Kidney epithelial cell (primary cell): ENCODE data around the gene GRID2. TPM values are rescaled to one million over a fixed set of nuclear protein-coding genes. Genes with fewer than 3 reads are reported as not detected.

Experiments
- DNase-seq: peaks from one replicate; pipeline ENCODE4 v3.0.0-alpha.2; 2010; ENCODE audit warnings: low read depth
- H3K27me3 ChIP-seq: 2 replicates; pipeline ENCODE4 v1.6.0; 2011; ENCODE audit warnings: low read length; ENCODE audit not compliant: control insufficient read depth, insufficient read depth
- H3K36me3 ChIP-seq: 2 replicates; pipeline ENCODE4 v1.5.1; 2011; ENCODE audit warnings: low read length; ENCODE audit not compliant: control insufficient read depth, insufficient read depth
- H3K4me3 ChIP-seq: 2 replicates; pipeline ENCODE4 v1.5.1; 2011; ENCODE audit warnings: low read depth, mild to moderate bottlenecking, control low read depth, low read length
- total RNA-seq: library from RNA; depleted of rRNA; stranded (reverse); fragments of >200 nt; gene quantifications from 2 replicates; pipeline ENCODE4 v1.2.3, GENCODE V29; 2015
- TF ChIP-seq, protein P1 (sequence below): IDR thresholded peaks from 2 replicates; pipeline ENCODE4 v1.5.1; 2011; ENCODE audit warnings: mild to moderate bottlenecking, moderate library complexity, low read length, control low read depth, inconsistent platforms; ENCODE audit not compliant: insufficient read depth, poor library complexity, severe bottlenecking

The GRID2 gene
- total RNA-seq, 1 donor from 2014 or later, result not detected

DNA sequence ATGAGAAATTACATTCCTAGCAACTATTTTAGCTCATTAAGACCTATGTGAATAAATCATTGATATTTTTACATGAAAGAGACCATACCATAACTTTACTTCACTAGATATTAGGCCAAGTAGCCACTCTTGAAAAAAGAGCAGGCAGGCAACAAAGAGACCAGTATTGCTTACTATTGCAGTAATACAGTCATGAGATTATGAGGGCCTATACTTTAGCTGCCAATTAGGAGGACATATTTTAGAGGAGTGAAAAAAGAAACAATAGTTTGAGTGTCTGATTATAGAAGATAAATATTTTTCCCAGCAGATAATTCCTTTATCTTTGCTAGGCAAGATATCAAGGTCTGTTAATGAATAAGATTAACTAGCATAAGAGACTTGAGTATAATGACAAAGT is 739.0 kb downstream of the GRID2 start:
- H3K4me3 ChIP-seq, result no peak overlapping the region
- no peaks in the 10 kb centered on the region for H3K27me3 ChIP-seq
- no peaks in the 10 kb centered on the region for H3K36me3 ChIP-seq
- TF ChIP-seq, protein P1, sequence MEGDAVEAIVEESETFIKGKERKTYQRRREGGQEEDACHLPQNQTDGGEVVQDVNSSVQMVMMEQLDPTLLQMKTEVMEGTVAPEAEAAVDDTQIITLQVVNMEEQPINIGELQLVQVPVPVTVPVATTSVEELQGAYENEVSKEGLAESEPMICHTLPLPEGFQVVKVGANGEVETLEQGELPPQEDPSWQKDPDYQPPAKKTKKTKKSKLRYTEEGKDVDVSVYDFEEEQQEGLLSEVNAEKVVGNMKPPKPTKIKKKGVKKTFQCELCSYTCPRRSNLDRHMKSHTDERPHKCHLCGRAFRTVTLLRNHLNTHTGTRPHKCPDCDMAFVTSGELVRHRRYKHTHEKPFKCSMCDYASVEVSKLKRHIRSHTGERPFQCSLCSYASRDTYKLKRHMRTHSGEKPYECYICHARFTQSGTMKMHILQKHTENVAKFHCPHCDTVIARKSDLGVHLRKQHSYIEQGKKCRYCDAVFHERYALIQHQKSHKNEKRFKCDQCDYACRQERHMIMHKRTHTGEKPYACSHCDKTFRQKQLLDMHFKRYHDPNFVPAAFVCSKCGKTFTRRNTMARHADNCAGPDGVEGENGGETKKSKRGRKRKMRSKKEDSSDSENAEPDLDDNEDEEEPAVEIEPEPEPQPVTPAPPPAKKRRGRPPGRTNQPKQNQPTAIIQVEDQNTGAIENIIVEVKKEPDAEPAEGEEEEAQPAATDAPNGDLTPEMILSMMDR, result no peak
- DNase-seq, result no peak

DNA sequence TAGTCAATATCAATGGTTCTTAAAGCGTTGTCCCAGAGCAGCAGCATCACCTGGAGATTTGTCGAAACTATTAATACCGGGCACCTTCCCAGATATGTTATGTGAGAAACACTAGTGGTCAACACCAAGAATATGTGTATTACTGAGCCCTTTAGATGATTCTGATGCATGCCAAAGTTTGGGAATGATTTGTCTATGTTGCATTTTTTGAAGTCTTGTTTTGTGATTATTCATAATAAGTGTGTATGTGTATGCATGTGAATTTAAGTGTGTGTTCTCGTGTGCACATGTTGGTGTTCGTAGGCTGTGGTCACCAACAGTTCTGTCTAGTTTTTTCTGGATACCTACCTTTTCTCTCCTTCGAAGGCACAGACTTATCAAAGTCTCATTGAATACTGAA is 749.4 kb downstream of the GRID2 start:
- DNase-seq, result no peak
- TF ChIP-seq, protein P1, result no peak
- no peak overlapping the region for H3K4me3 ChIP-seq
- H3K27me3 ChIP-seq, result no peaks in the 10 kb centered on the region
- H3K36me3 ChIP-seq, result no peaks in the 10 kb centered on the region

DNA sequence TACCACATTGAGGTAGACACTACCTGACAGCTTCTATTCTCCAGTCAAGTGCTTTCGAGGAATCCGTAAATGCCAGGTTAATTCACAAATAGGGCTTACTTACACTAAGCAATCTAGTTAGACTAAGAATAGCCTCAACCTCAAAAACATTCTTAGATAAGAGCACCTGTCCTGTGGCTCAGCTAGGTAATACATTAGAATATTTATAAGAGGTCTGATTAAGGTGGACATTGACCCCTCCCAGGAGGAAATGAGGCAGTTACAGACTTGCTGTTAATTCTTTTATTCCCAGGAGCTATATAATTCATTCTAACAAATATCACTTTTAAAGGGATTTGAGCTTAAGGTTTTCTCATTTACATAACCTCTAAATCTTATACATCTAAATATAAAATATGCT is 758.1 kb downstream of the GRID2 start:
- Histone ChIP-seq H3K4me3 (no peak overlapping the region), H3K36me3 (no peaks in the 10 kb centered on the region), H3K27me3 (no peaks in the 10 kb centered on the region)
- no peak for DNase-seq
- TF ChIP-seq, protein P1, result no peak

DNA sequence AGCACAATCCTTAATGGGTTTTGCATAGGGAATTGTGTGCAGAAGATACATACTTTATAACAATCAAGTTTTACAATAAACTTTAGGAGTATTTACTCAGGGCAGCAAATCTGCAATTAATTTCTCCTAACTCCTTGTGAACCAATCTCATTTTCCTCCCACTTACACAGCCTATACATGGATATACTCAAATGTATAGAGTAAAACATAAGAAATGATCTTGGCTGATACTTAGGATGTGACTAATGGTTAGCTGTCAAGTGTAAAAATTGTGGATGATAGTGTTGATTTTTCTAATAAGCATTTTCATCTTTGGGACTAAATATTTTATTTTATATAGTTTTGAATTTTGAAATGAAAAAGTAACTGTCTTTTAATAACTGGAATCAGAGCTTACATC is 759.6 kb downstream of the GRID2 start:
- TF ChIP-seq, protein P1, result no peak
- no peak for DNase-seq
- H3K36me3 ChIP-seq, result no peaks in the 10 kb centered on the region
- H3K27me3 ChIP-seq, result no peaks in the 10 kb centered on the region
- no peak overlapping the region for H3K4me3 ChIP-seq

DNA sequence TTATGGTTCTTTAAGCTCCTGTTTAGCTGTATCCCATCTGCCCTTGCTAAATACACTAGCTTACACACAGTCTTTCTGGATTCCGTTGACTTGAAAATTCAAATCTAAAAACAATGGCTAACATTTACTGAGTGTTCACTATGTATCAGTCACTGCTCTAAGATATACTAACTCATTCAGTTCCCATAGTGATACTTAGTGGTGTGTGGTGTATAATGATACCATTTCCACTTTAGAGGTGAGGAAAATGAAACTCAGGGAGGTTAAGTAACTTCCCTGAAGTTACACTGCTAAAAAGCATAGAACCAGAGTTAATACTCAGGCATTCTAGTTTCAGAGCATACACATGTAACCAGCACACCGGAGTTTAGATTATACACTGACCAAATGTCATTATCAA is 762.0 kb downstream of the GRID2 start:
- no peaks in the 10 kb centered on the region for H3K36me3 ChIP-seq
- TF ChIP-seq, protein P1, result no peak
- H3K27me3 ChIP-seq, result no peaks in the 10 kb centered on the region
- no peak for DNase-seq
- no peak overlapping the region for H3K4me3 ChIP-seq

DNA sequence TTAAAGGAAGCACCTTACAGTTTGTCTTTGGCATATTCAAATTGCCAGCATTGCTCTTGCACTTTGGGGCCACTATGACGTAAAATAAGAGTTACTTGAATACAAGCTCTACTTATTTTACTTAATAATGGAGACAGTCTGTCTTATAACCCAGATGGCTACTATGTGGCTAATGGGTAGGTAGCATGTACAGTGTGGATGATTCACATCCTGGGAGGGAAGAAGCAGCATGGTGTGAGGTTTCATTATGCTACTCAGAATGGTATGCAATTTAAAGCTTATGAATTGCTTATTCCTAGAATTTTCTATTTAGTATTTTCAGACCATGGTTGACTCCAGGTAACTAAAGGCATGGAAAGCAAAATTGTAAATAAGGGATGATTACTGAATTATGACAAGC is 763.0 kb downstream of the GRID2 start:
- Histone ChIP-seq H3K4me3 (no peak overlapping the region), H3K36me3 (no peaks in the 10 kb centered on the region), H3K27me3 (no peaks in the 10 kb centered on the region)
- DNase-seq, result peak; percentile 1
- TF ChIP-seq, protein P1, result no peak
